Ectodermal cell (in vitro differentiated cells): ENCODE results near the gene PPP1CA.

ENCODE experiments used
- H3K27ac ChIP-seq: 2 replicates; pipeline ENCODE4 v1.7.0; 2013; ENCODE audit warnings: mild to moderate bottlenecking, low read depth, low read length; ENCODE audit not compliant: insufficient read depth, poor library complexity, severe bottlenecking
- H3K27me3 ChIP-seq: 2 replicates; pipeline ENCODE4 v1.7.0; 2013; ENCODE audit warnings: mild to moderate bottlenecking, low read length; ENCODE audit not compliant: insufficient read depth, control insufficient read depth, poor library complexity, severe bottlenecking
- H3K36me3 ChIP-seq: one replicate; pipeline ENCODE4 v1.7.0; 2013; ENCODE audit warnings: low read length; ENCODE audit not compliant: control insufficient read depth, insufficient read depth
- H3K4me1 ChIP-seq: one replicate; pipeline ENCODE4 v1.7.0; 2013; ENCODE audit warnings: low read length; ENCODE audit not compliant: control insufficient read depth, insufficient read depth
- H3K4me3 ChIP-seq: 2 replicates; pipeline ENCODE4 v1.7.0; 2013; ENCODE audit warnings: low read depth, low read length, control low read depth; ENCODE audit not compliant: insufficient read depth
- H3K9me3 ChIP-seq: 2 replicates; pipeline ENCODE4 v1.7.0; 2013; ENCODE audit warnings: mild to moderate bottlenecking, low read length, moderate library complexity; ENCODE audit not compliant: control insufficient read depth
- WGBS, 2 experiments: methylation state at CpG; one replicate each; pipeline ENCODE4 v1.1.7; 2013; ENCODE audit warnings: missing lambda C conversion rate in 2 of 2; 5-methylcytosine and 5-hydroxymethylcytosine counted together

PPP1CA gene

GRCh38 chr11:67416416-67417335 lies 15.0 kb upstream of the PPP1CA start:
- Histone ChIP-seq H3K9me3 (no peaks in the 10 kb centered on the region), H3K36me3 (no peaks in the 10 kb centered on the region), H3K27me3 (peaks cover 56% of the 10 kb centered on the region), H3K4me1 (peaks cover 7% of the 10 kb centered on the region), H3K4me3 (no peak overlapping the region), H3K27ac (no peak overlapping the region)
- 74 to 81% methylated on average over 21 of the region's 21 CpGs for WGBS, 2 experiments

GRCh38 chr11:67415501-67416304 lies 14.0 kb upstream of the PPP1CA start, which contains the start of gene CARNS1:
Gene CARNS1 (plus strand): TSS chr11:67415678. CDS start chr11:67416200, 522 bp downstream.
- WGBS, 2 experiments: 5 to 6% methylated on average over 66 to 67 of the region's 67 CpGs
- H3K27me3 ChIP-seq: peaks cover 56% of the 10 kb centered on the region
- no peak within 1 kb of the TSS for H3K27ac ChIP-seq
- no peaks in the 10 kb centered on the region for H3K36me3 ChIP-seq
- peaks cover 16% of the 10 kb centered on the region for H3K4me1 ChIP-seq
- no peak within 1 kb of the TSS for H3K4me3 ChIP-seq
- H3K9me3 ChIP-seq: no peaks in the 10 kb centered on the region

GRCh38 chr11:67413266-67413849 lies 11.7 kb upstream of the PPP1CA start:
- WGBS, 2 experiments: 73 to 87% methylated on average over 1 of the region's 2 CpGs
- Histone ChIP-seq H3K27ac (no peak overlapping the region), H3K4me1 (peaks cover 11% of the 10 kb centered on the region), H3K9me3 (no peaks in the 10 kb centered on the region), H3K36me3 (no peaks in the 10 kb centered on the region), H3K4me3 (no peak overlapping the region), H3K27me3 (peaks cover 37% of the 10 kb centered on the region)

GRCh38 chr11:67412495-67413179 lies 11.0 kb upstream of the PPP1CA start:
- Histone ChIP-seq H3K27me3 (peaks cover 33% of the 10 kb centered on the region), H3K36me3 (no peaks in the 10 kb centered on the region), H3K4me3 (no peak overlapping the region), H3K9me3 (no peaks in the 10 kb centered on the region), H3K4me1 (peaks cover 11% of the 10 kb centered on the region), H3K27ac (no peak overlapping the region)
- 83% methylated on average over 9 of the region's 9 CpGs for WGBS, 2 experiments

GRCh38 chr11:67411785-67412152 lies 10.1 kb upstream of the PPP1CA start:
- peaks cover 33% of the 10 kb centered on the region for H3K27me3 ChIP-seq
- H3K27ac ChIP-seq: no peak overlapping the region
- WGBS, 2 experiments: 87 to 92% methylated on average over 7 of the region's 7 CpGs
- no peaks in the 10 kb centered on the region for H3K36me3 ChIP-seq
- no peak overlapping the region for H3K4me3 ChIP-seq
- peaks cover 11% of the 10 kb centered on the region for H3K4me1 ChIP-seq
- no peaks in the 10 kb centered on the region for H3K9me3 ChIP-seq

- 81 to 83% methylated on average over 17 of the region's 17 CpGs for WGBS, 2 experiments
- Histone ChIP-seq H3K4me3 (no peak overlapping the region), H3K9me3 (no peaks in the 10 kb centered on the region), H3K27ac (no peak overlapping the region), H3K36me3 (no peaks in the 10 kb centered on the region), H3K27me3 (peaks cover 29% of the 10 kb centered on the region), H3K4me1 (peaks cover 11% of the 10 kb centered on the region)
Measured at GRCh38 chr11:67410984-67411784, 9.5 kb upstream of the PPP1CA start.

- Histone ChIP-seq H3K27me3 (peaks cover 21% of the 10 kb centered on the region), H3K4me3 (no peak overlapping the region), H3K4me1 (peaks cover 11% of the 10 kb centered on the region), H3K9me3 (no peaks in the 10 kb centered on the region), H3K36me3 (no peaks in the 10 kb centered on the region), H3K27ac (no peak overlapping the region)
- WGBS, 2 experiments: 81 to 84% methylated on average over 15 of the region's 15 CpGs
Measured at GRCh38 chr11:67410369-67410831, 8.7 kb upstream of the PPP1CA start.

DNA sequence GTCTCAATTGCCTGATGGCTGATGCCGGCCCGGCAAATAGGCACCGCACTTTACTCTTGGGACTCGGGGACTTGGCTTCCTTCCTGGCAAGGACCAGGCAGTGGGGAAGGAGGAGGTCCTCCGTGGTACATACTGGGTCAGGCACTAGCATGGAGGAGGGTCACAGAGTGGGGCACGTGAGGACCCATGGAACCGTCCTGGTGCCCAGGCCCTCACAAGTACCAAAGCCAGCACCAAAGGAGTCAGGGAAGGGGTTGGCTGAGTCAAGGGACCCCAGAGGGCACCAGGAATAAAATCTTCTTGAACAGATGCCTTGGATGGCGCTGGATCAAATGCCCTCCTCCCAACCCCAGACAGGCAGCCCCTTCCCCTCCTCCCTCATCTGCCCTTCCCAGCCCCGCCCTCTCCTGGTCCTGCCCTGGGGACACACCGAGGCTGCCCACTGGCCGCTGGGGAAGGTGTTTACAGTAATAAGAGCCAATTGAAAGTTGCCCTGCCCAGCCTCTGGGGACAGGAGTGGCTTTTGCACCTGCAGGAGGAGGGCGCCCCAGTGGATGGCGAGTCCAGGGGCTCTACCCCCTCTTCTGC lies 8.2 kb upstream of the PPP1CA start:
- H3K27ac ChIP-seq: no peak overlapping the region
- H3K4me3 ChIP-seq: no peak overlapping the region
- peaks cover 16% of the 10 kb centered on the region for H3K27me3 ChIP-seq
- no peaks in the 10 kb centered on the region for H3K9me3 ChIP-seq
- H3K4me1 ChIP-seq: peaks cover 11% of the 10 kb centered on the region
- no peaks in the 10 kb centered on the region for H3K36me3 ChIP-seq
- 61 to 66% methylated on average over 13 of the region's 13 CpGs for WGBS, 2 experiments

GRCh38 chr11:67409261-67409666 lies 7.6 kb upstream of the PPP1CA start:
- 90 to 94% methylated on average over 24 of the region's 24 CpGs for WGBS, 2 experiments
- no peaks in the 10 kb centered on the region for H3K36me3 ChIP-seq
- no peak overlapping the region for H3K4me3 ChIP-seq
- peaks cover 11% of the 10 kb centered on the region for H3K4me1 ChIP-seq
- no peak overlapping the region for H3K27ac ChIP-seq
- H3K9me3 ChIP-seq: no peaks in the 10 kb centered on the region
- H3K27me3 ChIP-seq: peaks cover 10% of the 10 kb centered on the region
